ENCODE results near the gene GOLPH3. TPM values are rescaled to one million over a fixed set of nuclear protein-coding genes. Genes with fewer than 3 reads are reported as not detected.

Gene GOLPH3
- total RNA-seq, 1 donor from 2014 or later: 60.1 TPM

- TF ChIP-seq, protein P1, sequence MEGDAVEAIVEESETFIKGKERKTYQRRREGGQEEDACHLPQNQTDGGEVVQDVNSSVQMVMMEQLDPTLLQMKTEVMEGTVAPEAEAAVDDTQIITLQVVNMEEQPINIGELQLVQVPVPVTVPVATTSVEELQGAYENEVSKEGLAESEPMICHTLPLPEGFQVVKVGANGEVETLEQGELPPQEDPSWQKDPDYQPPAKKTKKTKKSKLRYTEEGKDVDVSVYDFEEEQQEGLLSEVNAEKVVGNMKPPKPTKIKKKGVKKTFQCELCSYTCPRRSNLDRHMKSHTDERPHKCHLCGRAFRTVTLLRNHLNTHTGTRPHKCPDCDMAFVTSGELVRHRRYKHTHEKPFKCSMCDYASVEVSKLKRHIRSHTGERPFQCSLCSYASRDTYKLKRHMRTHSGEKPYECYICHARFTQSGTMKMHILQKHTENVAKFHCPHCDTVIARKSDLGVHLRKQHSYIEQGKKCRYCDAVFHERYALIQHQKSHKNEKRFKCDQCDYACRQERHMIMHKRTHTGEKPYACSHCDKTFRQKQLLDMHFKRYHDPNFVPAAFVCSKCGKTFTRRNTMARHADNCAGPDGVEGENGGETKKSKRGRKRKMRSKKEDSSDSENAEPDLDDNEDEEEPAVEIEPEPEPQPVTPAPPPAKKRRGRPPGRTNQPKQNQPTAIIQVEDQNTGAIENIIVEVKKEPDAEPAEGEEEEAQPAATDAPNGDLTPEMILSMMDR (IDR thresholded peaks at IDR 0.05): no peak
- no peak overlapping the region for H3K27ac Mint-ChIP-seq
- H3K4me1 Mint-ChIP-seq: peaks cover 56% of the 10 kb centered on the region
- no peaks in the 10 kb centered on the region for H3K9me3 Mint-ChIP-seq
- ATAC-seq (ENCODE audit: low read depth): no peak
- peaks cover 51% of the 10 kb centered on the region for H3K36me3 Mint-ChIP-seq (ENCODE audit: low read depth)
- DNase-seq: no peak
- no peaks in the 10 kb centered on the region for H3K27me3 Mint-ChIP-seq
- CTCF ChIA-PET: no interaction called here
- H3K4me3 Mint-ChIP-seq: peak overlapping the region; percentile 24
- intact Hi-C loops (cut with micrococcal nuclease): loop anchor here (2.0 kb wide), 1 partner anchor 16 kb away; no protein-coding TSS in a partner anchor
- POLR2A ChIA-PET: interaction anchor here (0.9 to 1.1 kb wide), 3 partner anchors 9 to 274 kb away, joined by 3 to 4 read pairs (median 4); partner anchors contain the start of gene ZFR
Measured at GRCh38 chr5:32170303-32171151, 3.6 kb downstream of the GOLPH3 start.

DNA sequence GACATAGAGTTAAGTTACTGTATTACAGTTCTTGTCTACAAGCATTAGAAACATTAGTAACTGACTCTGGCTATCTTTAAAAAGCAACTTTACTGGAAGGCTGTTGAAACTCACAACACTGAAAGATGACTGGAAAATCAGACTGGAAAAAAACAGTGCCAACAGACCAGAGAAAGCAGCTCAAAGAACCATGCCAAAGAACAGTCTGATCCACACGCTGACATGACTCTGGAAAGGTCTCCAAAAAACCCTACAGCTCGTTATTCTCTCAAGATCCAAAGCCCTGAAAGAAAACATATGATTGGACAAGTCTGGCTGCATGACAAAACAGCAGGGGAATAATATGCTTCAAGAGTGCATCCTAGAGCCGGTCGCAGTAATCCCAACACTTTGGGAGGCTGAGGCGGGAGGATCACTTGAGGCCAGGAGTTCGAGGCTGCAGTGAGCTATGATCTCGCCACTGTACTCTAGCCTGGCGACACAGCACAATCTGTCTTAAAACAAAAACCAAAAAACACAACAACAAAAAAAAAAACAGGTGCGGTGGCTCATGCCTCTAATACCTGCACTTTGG, 5.6 kb downstream of the GOLPH3 start:
- ChIA-PET POLR2A (no interaction called here), CTCF (no interaction called here)
- TF ChIP-seq, protein P1 (IDR thresholded peaks at IDR 0.05): no peak
- Mint-ChIP-seq H3K9me3 (no peaks in the 10 kb centered on the region), H3K27ac (no peak overlapping the region), H3K27me3 (no peaks in the 10 kb centered on the region), H3K4me3 (no peak overlapping the region), H3K4me1 (peaks cover 65% of the 10 kb centered on the region), H3K36me3 (ENCODE audit: low read depth) (peaks cover 47% of the 10 kb centered on the region)
- intact Hi-C loops (cut with micrococcal nuclease): no loop called here
- no peak for DNase-seq
- no peak for ATAC-seq (ENCODE audit: low read depth)

DNA sequence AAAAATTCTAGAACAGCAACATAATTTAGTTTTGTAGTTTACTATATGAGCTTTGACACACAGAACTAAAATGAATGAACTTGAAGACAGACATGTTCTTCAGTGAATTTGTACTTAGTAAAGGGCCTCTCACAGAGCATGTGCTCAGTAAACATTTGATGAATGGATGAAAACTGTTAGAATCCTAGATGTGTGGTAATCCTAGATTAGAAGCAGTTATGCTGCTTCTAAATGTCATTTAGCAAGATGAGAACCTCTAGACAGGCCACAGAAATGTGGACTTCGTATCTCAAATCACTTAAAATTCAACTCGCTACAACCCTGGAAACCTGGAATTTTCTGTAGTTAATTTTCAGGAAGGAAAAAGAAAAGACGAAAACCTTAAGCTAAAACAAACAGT, 8.5 kb downstream of the GOLPH3 start:
- TF ChIP-seq, protein P1 (IDR thresholded peaks at IDR 0.05): no peak
- ATAC-seq (ENCODE audit: low read depth) (no peak), DNase-seq (no peak)
- ChIA-PET POLR2A (interaction anchor here (0.9 to 1.0 kb wide), 2 partner anchors 9 to 41 kb away, joined by 3 read pairs; partner anchors contain the start of gene GOLPH3), CTCF (no interaction called here)
- H3K36me3 Mint-ChIP-seq (ENCODE audit: low read depth): peaks cover 39% of the 10 kb centered on the region
- no peak overlapping the region for H3K4me3 Mint-ChIP-seq
- H3K4me1 Mint-ChIP-seq: peaks cover 62% of the 10 kb centered on the region
- intact Hi-C loops (cut with micrococcal nuclease): no loop called here
- H3K9me3 Mint-ChIP-seq: no peaks in the 10 kb centered on the region
- peak overlapping the region; percentile 63 for H3K27ac Mint-ChIP-seq
- no peaks in the 10 kb centered on the region for H3K27me3 Mint-ChIP-seq

DNA sequence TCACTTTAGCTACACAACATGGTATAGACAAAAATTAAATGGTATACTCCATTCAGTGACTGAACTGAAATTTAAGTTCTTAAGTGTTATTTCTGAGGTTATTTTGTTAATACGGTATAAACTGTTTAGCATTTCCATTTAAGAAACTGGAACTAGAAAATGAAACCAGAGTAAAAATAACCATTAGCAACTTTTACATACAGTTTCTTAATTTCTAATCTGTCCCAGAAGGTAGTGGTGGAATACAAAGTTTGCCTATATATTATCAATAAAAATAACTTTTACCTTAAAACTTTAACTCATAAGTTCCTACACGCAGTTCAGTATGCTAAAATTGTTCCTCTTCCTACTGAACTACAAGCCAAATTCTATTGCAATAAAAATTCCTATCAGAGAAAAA, 10.3 kb downstream of the GOLPH3 start:
- intact Hi-C loops (cut with micrococcal nuclease): no loop called here
- DNase-seq (no peak), ATAC-seq (ENCODE audit: low read depth) (no peak)
- H3K9me3 Mint-ChIP-seq: no peaks in the 10 kb centered on the region
- H3K27ac Mint-ChIP-seq: peak overlapping the region; percentile 75
- no peaks in the 10 kb centered on the region for H3K27me3 Mint-ChIP-seq
- peaks cover 24% of the 10 kb centered on the region for H3K36me3 Mint-ChIP-seq (ENCODE audit: low read depth)
- peaks cover 50% of the 10 kb centered on the region for H3K4me1 Mint-ChIP-seq
- TF ChIP-seq, protein P1 (IDR thresholded peaks at IDR 0.05): no peak
- POLR2A ChIA-PET: interaction anchor here (2.3 kb wide), 1 partner anchor 10 kb away, joined by 17 read pairs; the partner anchor contains the start of gene GOLPH3
- peak overlapping the region; percentile 51 for H3K4me3 Mint-ChIP-seq
- CTCF ChIA-PET: interaction anchor here (1.9 kb wide), 1 partner anchor 325 kb away, joined by 4 read pairs; no protein-coding TSS in a partner anchor

DNA sequence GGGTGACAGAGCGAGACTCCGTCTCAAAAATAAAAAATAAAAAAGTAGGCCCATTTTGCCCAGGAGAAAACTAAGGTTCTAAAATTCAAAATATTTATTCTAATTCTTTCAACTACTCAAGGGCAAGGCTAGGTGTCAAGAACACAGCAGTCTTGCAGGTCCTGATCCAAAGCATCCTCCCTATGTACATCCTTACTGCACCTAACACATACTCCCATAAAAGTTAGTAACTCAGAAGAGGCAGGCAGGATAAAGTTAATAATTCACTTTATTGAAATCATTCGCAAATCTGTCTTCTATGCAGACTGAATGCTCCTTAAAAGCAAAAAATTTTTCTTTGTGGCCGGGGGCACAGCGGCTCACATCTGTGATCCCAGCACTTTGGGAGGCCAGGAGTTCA, 11.1 kb downstream of the GOLPH3 start:
- no peak for ATAC-seq (ENCODE audit: low read depth)
- DNase-seq: no peak
- H3K4me1 Mint-ChIP-seq: peaks cover 44% of the 10 kb centered on the region
- H3K27me3 Mint-ChIP-seq: no peaks in the 10 kb centered on the region
- TF ChIP-seq, protein P1 (IDR thresholded peaks at IDR 0.05): no peak
- ChIA-PET CTCF (interaction anchor here (1.9 kb wide), 1 partner anchor 326 kb away, joined by 4 read pairs; no protein-coding TSS in a partner anchor), POLR2A (interaction anchor here (2.3 kb wide), 1 partner anchor 11 kb away, joined by 17 read pairs; the partner anchor contains the start of gene GOLPH3)
- H3K27ac Mint-ChIP-seq: no peak overlapping the region
- H3K36me3 Mint-ChIP-seq (ENCODE audit: low read depth): peaks cover 17% of the 10 kb centered on the region
- H3K9me3 Mint-ChIP-seq: no peaks in the 10 kb centered on the region
- intact Hi-C loops (cut with micrococcal nuclease): no loop called here
- no peak overlapping the region for H3K4me3 Mint-ChIP-seq
